Adrenal gland (tissue), 5 donors: Measurements from ENCODE around the gene TOM1.
A peak's percentile ranks its signal among the peaks of the same experiment; 100 is the strongest.

Experiments used
- CTCF ChIP-seq, 6 experiments: fragments of 450-650 bp in 4 of 6; fragments of 200-600 bp in 2 of 6; sonication (generic) in 1 of 6; IDR thresholded peaks; 1 replicate in 5 of 6; 2 replicates in 1 of 6; pipeline versions ENCODE4 v1.5.1 to v1.8.0; 2016 to 2021; ENCODE audit warnings: antibody characterized with exemption in 6 of 6, mild to moderate bottlenecking in 2 of 6, moderate library complexity in 1 of 6
- POLR2A ChIP-seq, 2 donors: fragments of 450-650 bp; IDR thresholded peaks; one replicate each; pipeline ENCODE4 v1.6.1; 2017; ENCODE audit warnings: antibody characterized with exemption in 2 of 2, mild to moderate bottlenecking in 2 of 2, moderate library complexity in 1 of 2
- donor health status: DM: no; HTN: no; CAD: no.

- TF ChIP-seq CTCF (IDR thresholded peaks at IDR 0.05) = no peak
- peak in 1 of 2 donors; percentile 17 for TF ChIP-seq POLR2A (IDR thresholded peaks at IDR 0.05)
These were observed 34.7 kb upstream of the TOM1 start for GRCh38 chr22:35264986-35265385.
